ENCODE measurements around the gene PRADC1. TPM values are rescaled to one million over a fixed set of nuclear protein-coding genes. Genes with fewer than 3 reads are reported as not detected.

Gene PRADC1
- total RNA-seq, 1 experiment from 2014 or later: 35.4 TPM

- Histone ChIP-seq H4K20me1 (ENCODE audit: insufficient read depth, low read depth, low read length) (no peaks in the 10 kb centered on the region), H3K27me3 (ENCODE audit: low read length) (peaks cover 6% of the 10 kb centered on the region; the same call in 1 of the 2 replicates), H3K36me3 (ENCODE audit: insufficient read depth, low read length) (no peaks in the 10 kb centered on the region), H3K9me3 (ENCODE audit: low read length) (peaks cover 6% of the 10 kb centered on the region), H3K79me2 (ENCODE audit: low read length) (no peaks in the 10 kb centered on the region), H3K27ac (ENCODE audit: low read length) (no peak overlapping the region), H3K4me1 (ENCODE audit: low read length) (no peaks in the 10 kb centered on the region), H3K4me2 (ENCODE audit: low read depth, low read length, poor library complexity, severe bottlenecking) (no peak overlapping the region), H3K9me2 (replicated peaks; ENCODE audit: insufficient read depth, low read length) (no peaks in the 10 kb centered on the region), H3K4me3 (ENCODE audit: low read length) (no peak overlapping the region), H2AFZ (ENCODE audit: low read length) (no peak overlapping the region), H3K9ac (ENCODE audit: low read length) (no peak overlapping the region)
- no peak for DNase-seq
Measured at GRCh38 chr2:73187549-73187948, 45.5 kb downstream of the PRADC1 start.

- Histone ChIP-seq H3K4me1 (ENCODE audit: low read length) (no peaks in the 10 kb centered on the region), H3K27ac (ENCODE audit: low read length) (no peak overlapping the region), H3K36me3 (ENCODE audit: insufficient read depth, low read length) (no peaks in the 10 kb centered on the region), H3K9ac (ENCODE audit: low read length) (no peak overlapping the region), H3K4me2 (ENCODE audit: low read depth, low read length, poor library complexity, severe bottlenecking) (no peak overlapping the region), H3K27me3 (ENCODE audit: low read length) (peaks cover 6% of the 10 kb centered on the region; the same call in 1 of the 2 replicates), H3K9me2 (replicated peaks; ENCODE audit: insufficient read depth, low read length) (no peaks in the 10 kb centered on the region), H3K9me3 (ENCODE audit: low read length) (peaks cover 6% of the 10 kb centered on the region), H2AFZ (ENCODE audit: low read length) (no peak overlapping the region), H4K20me1 (ENCODE audit: insufficient read depth, low read depth, low read length) (no peaks in the 10 kb centered on the region), H3K4me3 (ENCODE audit: low read length) (no peak overlapping the region), H3K79me2 (ENCODE audit: low read length) (no peaks in the 10 kb centered on the region)
- DNase-seq: no peak
Measured at GRCh38 chr2:73185965-73186364, 47.1 kb downstream of the PRADC1 start.

Other genes starting within 250 kb of the PRADC1 start
- 4.2 and 5.1 TPM in 2 replicates for gene SFXN5, start 161.5 kb downstream of the PRADC1 start, total RNA-seq (2014; rRNA removed; shearing (Covaris generic); ENCODE audit: low replicate concordance)
- 0.14 TPM in 1 of 2 replicates, not detected in the other for gene RAB11FIP5, start 120.3 kb downstream of the PRADC1 start, total RNA-seq (2014; rRNA removed; shearing (Covaris generic); ENCODE audit: low replicate concordance)
- not detected in 2 replicates for gene NOTO, start 30.7 kb downstream of the PRADC1 start, total RNA-seq (2014; rRNA removed; shearing (Covaris generic); ENCODE audit: low replicate concordance)
- 35.6 and 48.1 TPM in 2 replicates for gene SMYD5, start 19.0 kb downstream of the PRADC1 start, total RNA-seq (2014; rRNA removed; shearing (Covaris generic); ENCODE audit: low replicate concordance)
- 482 and 608 TPM in 2 replicates for gene CCT7, start 1.1 kb upstream of the PRADC1 start, total RNA-seq (2014; rRNA removed; shearing (Covaris generic); ENCODE audit: low replicate concordance)
- 44.9 and 55.6 TPM in 2 replicates for gene FBXO41, start 51.2 kb upstream of the PRADC1 start, total RNA-seq (2014; rRNA removed; shearing (Covaris generic); ENCODE audit: low replicate concordance)
- gene EGR4, start 60.3 kb upstream of the PRADC1 start, total RNA-seq (2014; rRNA removed; shearing (Covaris generic); ENCODE audit: low replicate concordance): 0.14 and 0.75 TPM in 2 replicates
- gene ALMS1, start 152.6 kb upstream of the PRADC1 start, total RNA-seq (2014; rRNA removed; shearing (Covaris generic); ENCODE audit: low replicate concordance): 67.3 and 84.7 TPM in 2 replicates